ENCODE results near the gene C12orf42. TPM values are rescaled to one million over a fixed set of nuclear protein-coding genes. Genes with fewer than 3 reads are reported as not detected.

C12orf42 gene
- polyA plus RNA-seq, 3 donors from 2014 or later = 0.14 to 0.50 TPM; not detected in 1

DNA sequence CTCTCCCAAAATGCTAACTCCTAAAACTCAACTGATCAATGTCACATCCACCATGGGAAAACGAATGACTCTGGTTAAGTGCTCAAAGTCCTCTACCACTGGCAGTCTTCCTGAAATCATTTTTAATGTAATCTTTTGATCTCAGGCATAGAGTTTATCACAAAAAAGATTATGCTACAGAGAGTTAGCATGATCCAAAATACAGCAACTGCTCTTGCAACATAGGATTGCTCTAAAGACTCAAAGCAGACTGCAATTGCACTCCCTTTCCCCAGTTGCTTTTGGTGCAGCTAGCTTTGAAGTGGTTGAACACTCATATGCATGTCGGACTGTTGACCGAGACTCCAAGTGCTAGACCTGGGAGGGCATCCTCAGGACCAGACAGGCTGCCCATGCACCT, 109.3 kb downstream of the C12orf42 start:
- peaks cover 0 to 4% (median under 1%) of the 10 kb centered on the region in 6 donors for H3K9me3 Mint-ChIP-seq
- no peaks in the 10 kb centered on the region for H3K4me1 Mint-ChIP-seq
- H3K27ac Mint-ChIP-seq = no peak overlapping the region

DNA sequence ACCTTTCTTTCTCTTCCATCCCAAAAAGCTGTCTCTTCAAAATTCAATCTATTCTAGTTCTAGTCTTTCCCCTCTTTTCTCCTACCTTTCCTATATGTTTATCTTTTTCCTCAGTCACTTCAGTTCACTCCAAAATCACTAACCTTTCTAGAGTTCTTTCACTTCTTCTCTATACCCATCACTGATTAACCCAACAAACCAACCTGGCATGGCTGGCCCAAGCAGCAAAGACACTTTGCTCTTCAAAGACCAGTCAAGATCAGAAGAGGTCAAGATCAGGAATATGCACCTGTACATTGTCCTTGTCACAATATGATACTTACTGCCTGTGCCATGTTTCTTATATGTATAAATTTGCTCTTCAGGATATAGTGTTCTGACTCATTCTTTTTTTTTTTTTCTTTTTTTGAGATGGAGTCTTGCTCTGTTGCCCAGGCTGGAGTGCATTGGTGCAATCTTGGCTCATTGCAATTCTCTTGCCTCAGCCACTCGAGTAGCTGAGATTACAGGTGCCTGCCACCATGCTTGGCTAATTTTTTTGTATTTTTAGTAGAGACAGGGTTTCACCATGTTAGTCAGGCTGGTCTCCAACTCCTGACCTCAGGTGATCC, 112.9 kb downstream of the C12orf42 start:
- Mint-ChIP-seq H3K4me1 (no peaks in the 10 kb centered on the region), H3K4me3 (no peak overlapping the region), H3K27me3 (ENCODE audit: low read depth in 3 of 3) (peaks cover 0 to 3% (median 2%) of the 10 kb centered on the region in 3 donors), H3K27ac (no peak overlapping the region), H3K9me3 (peaks cover 0 to 2% (median under 1%) of the 10 kb centered on the region in 6 donors), H3K36me3 (no peaks in the 10 kb centered on the region)
- DNase-seq = no peak

More for the DNA sequence above, 109.3 kb downstream of the C12orf42 start:
- DNase-seq = no peak
- Mint-ChIP-seq H3K27me3 (ENCODE audit: low read depth in 3 of 3) (peaks cover 0 to 3% (median 2%) of the 10 kb centered on the region in 3 donors), H3K4me3 (no peak overlapping the region), H3K36me3 (peaks cover 0 to 4% (median 0%) of the 10 kb centered on the region in 3 donors)

- peaks cover 0 to 3% (median 2%) of the 10 kb centered on the region in 3 donors for H3K27me3 Mint-ChIP-seq (ENCODE audit: low read depth in 3 of 3)
- no peaks in the 10 kb centered on the region for H3K36me3 Mint-ChIP-seq
- H3K27ac Mint-ChIP-seq = no peak overlapping the region
- H3K4me3 Mint-ChIP-seq = no peak overlapping the region
- H3K9me3 Mint-ChIP-seq = peaks cover 0 to 2% (median under 1%) of the 10 kb centered on the region in 6 donors
- H3K4me1 Mint-ChIP-seq = no peaks in the 10 kb centered on the region
- no peak for DNase-seq
These were observed 113.6 kb downstream of the C12orf42 start for GRCh38 chr12:103382119-103382518.

GRCh38 chr12:103379670-103380069, 116.1 kb downstream of the C12orf42 start:
- no peak for DNase-seq
- peaks cover 0 to 4% (median 0%) of the 10 kb centered on the region in 6 donors for H3K9me3 Mint-ChIP-seq
- no peaks in the 10 kb centered on the region for H3K4me1 Mint-ChIP-seq
- no peaks in the 10 kb centered on the region for H3K36me3 Mint-ChIP-seq
- H3K4me3 Mint-ChIP-seq = no peak overlapping the region
- H3K27ac Mint-ChIP-seq = no peak overlapping the region
- H3K27me3 Mint-ChIP-seq (ENCODE audit: low read depth in 3 of 3) = no peaks in the 10 kb centered on the region

GRCh38 chr12:103373088-103373523, 122.7 kb downstream of the C12orf42 start:
- peaks cover 0 to 11% (median 4%) of the 10 kb centered on the region in 6 donors for H3K9me3 Mint-ChIP-seq
- DNase-seq = no peak
- no peak overlapping the region for H3K27ac Mint-ChIP-seq
- H3K4me1 Mint-ChIP-seq = no peaks in the 10 kb centered on the region
- H3K4me3 Mint-ChIP-seq = no peak overlapping the region
- H3K27me3 Mint-ChIP-seq (ENCODE audit: low read depth in 3 of 3) = peaks cover 0 to 1% (median 0%) of the 10 kb centered on the region in 3 donors
- H3K36me3 Mint-ChIP-seq = no peaks in the 10 kb centered on the region

DNA sequence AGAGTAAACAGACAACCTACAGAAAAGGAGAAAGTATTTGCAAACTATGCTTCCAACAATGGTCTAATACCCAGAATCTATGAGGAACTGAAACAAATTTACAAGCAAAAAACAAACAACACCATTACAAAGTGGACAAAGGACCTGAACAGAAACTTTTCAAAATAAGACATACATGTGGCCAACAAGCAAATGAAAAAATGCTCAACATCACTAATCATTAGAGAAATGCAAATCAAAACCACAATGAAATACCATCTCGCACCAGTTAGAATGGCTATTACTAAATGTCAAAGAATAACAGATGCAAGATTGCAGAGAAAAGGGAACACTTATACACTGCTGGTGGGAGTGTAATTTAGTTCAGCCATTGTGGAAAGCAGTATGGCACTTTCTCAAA, 125.8 kb downstream of the C12orf42 start:
- no peaks in the 10 kb centered on the region for H3K36me3 Mint-ChIP-seq
- no peak for DNase-seq
- peaks cover 0 to 2% (median 1%) of the 10 kb centered on the region in 3 donors for H3K27me3 Mint-ChIP-seq (ENCODE audit: low read depth in 3 of 3)
- H3K9me3 Mint-ChIP-seq = peaks cover 0 to 11% (median 5%) of the 10 kb centered on the region in 6 donors
- H3K4me3 Mint-ChIP-seq = no peak overlapping the region
- no peak overlapping the region for H3K27ac Mint-ChIP-seq
- H3K4me1 Mint-ChIP-seq = no peaks in the 10 kb centered on the region

GRCh38 chr12:103368167-103368566, 127.6 kb downstream of the C12orf42 start:
- Mint-ChIP-seq H3K27ac (no peak overlapping the region), H3K9me3 (peaks cover 4 to 21% (median 5%) of the 10 kb centered on the region in 6 donors), H3K36me3 (no peaks in the 10 kb centered on the region), H3K4me3 (no peak overlapping the region), H3K27me3 (ENCODE audit: low read depth in 3 of 3) (peaks cover 0 to 2% (median 1%) of the 10 kb centered on the region in 3 donors), H3K4me1 (no peaks in the 10 kb centered on the region)
- DNase-seq = no peak

GRCh38 chr12:103354403-103354802, 141.4 kb downstream of the C12orf42 start:
- H3K9me3 Mint-ChIP-seq = peaks cover 0 to 10% (median 3%) of the 10 kb centered on the region in 6 donors
- no peak overlapping the region for H3K4me3 Mint-ChIP-seq
- H3K36me3 Mint-ChIP-seq = no peaks in the 10 kb centered on the region
- peaks cover 0 to 3% (median 2%) of the 10 kb centered on the region in 3 donors for H3K27me3 Mint-ChIP-seq (ENCODE audit: low read depth in 3 of 3)
- H3K4me1 Mint-ChIP-seq = no peaks in the 10 kb centered on the region
- H3K27ac Mint-ChIP-seq = no peak overlapping the region
- DNase-seq = no peak

- Mint-ChIP-seq H3K9me3 (peaks cover 0 to 10% (median 3%) of the 10 kb centered on the region in 6 donors), H3K27me3 (ENCODE audit: low read depth in 3 of 3) (peaks cover 0 to 3% (median 2%) of the 10 kb centered on the region in 3 donors), H3K4me1 (peaks cover 0 to 3% of the 10 kb centered on the region in 2 donors), H3K27ac (no peak overlapping the region), H3K4me3 (no peak overlapping the region), H3K36me3 (no peaks in the 10 kb centered on the region)
- DNase-seq = no peak
These were observed 141.9 kb downstream of the C12orf42 start for GRCh38 chr12:103353913-103354312.

DNA sequence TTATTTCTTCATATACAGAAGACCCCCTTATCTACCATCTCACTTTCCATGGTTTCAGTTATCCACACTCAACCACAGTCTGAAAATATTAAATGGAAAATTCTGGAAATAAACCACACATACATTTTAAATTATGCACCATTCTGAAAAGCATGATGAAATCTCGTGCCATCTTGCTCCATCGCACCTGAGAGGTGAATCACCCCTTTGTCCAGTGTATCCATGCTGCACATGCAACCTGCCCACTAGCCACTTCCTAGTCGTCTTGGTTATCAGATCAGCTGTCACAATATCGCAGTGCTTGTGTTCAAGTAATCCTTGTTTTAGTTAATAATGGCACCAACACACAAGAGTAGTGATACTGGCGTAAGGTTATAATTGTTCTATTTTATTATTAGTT, 145.7 kb downstream of the C12orf42 start:
- H3K4me3 Mint-ChIP-seq = no peak overlapping the region
- H3K27ac Mint-ChIP-seq = no peak overlapping the region
- DNase-seq = no peak
- H3K9me3 Mint-ChIP-seq = peaks cover 0 to 8% (median 3%) of the 10 kb centered on the region in 6 donors
- H3K36me3 Mint-ChIP-seq = no peaks in the 10 kb centered on the region
- peaks cover 2 to 3% (median 2%) of the 10 kb centered on the region in 3 donors for H3K27me3 Mint-ChIP-seq (ENCODE audit: low read depth in 3 of 3)
- H3K4me1 Mint-ChIP-seq = peaks cover 0 to 3% of the 10 kb centered on the region in 2 donors

DNA sequence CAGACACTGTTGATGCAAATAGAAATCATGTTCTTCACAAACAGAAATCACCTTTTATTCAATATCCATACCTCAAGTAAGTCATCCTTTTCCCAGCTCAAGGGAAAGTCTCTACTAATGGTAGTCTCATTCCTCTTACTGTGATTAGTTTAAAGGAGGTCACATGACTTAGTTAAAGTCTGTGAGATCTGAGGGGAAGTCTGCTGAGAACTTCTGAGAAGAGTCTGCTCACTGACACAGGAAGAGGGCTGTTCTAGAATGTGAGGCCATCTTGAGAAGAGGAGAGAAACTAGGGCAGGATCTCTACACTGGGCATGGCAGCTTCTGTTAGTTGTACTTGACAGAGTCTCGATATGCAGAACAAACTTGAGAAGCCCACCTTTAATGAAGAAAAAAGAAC, 146.8 kb downstream of the C12orf42 start:
- peaks cover 2 to 3% (median 2%) of the 10 kb centered on the region in 3 donors for H3K27me3 Mint-ChIP-seq (ENCODE audit: low read depth in 3 of 3)
- DNase-seq = no peak
- H3K4me3 Mint-ChIP-seq = no peak overlapping the region
- no peaks in the 10 kb centered on the region for H3K36me3 Mint-ChIP-seq
- H3K27ac Mint-ChIP-seq = no peak overlapping the region
- peaks cover 0 to 3% of the 10 kb centered on the region in 2 donors for H3K4me1 Mint-ChIP-seq
- H3K9me3 Mint-ChIP-seq = peaks cover 0 to 6% (median 2%) of the 10 kb centered on the region in 6 donors

- Mint-ChIP-seq H3K27ac (no peak overlapping the region), H3K27me3 (ENCODE audit: low read depth in 3 of 3) (peaks cover 0 to 2% (median 2%) of the 10 kb centered on the region in 3 donors), H3K9me3 (peaks cover 3 to 6% (median 5%) of the 10 kb centered on the region in 6 donors), H3K36me3 (no peaks in the 10 kb centered on the region), H3K4me1 (no peaks in the 10 kb centered on the region), H3K4me3 (no peak overlapping the region)
- no peak for DNase-seq
These were observed 158.8 kb downstream of the C12orf42 start for GRCh38 chr12:103336940-103337339.

- DNase-seq = no peak
- H3K27ac Mint-ChIP-seq = no peak overlapping the region
- H3K36me3 Mint-ChIP-seq = no peaks in the 10 kb centered on the region
- H3K4me3 Mint-ChIP-seq = no peak overlapping the region
- peaks cover 0 to 5% (median 1%) of the 10 kb centered on the region in 6 donors for H3K9me3 Mint-ChIP-seq
- peaks cover 0 to 2% (median 0%) of the 10 kb centered on the region in 3 donors for H3K27me3 Mint-ChIP-seq (ENCODE audit: low read depth in 3 of 3)
- H3K4me1 Mint-ChIP-seq = no peaks in the 10 kb centered on the region
These were observed 161.3 kb downstream of the C12orf42 start for GRCh38 chr12:103334466-103334865.

DNA sequence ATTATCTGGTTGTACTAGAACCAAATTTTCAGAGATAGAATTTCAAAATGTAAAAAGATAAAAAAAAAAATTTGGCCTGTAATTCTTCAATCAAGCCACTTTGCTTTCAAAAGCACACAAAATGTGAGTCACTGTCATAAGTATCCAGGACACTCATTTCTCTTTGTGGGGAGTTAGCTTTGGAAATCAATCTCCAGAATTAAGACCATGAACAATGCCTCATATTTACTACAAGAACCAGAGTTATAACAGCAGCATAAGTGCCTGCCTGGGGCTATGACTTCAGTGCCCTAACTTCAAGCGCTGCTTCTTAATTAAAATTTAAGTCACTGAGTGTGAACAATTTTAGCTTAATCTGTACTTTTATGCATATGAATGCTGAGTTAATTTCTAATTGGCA, 162.1 kb downstream of the C12orf42 start:
- Mint-ChIP-seq H3K27me3 (ENCODE audit: low read depth in 3 of 3) (peaks cover 0 to 2% (median 1%) of the 10 kb centered on the region in 3 donors), H3K27ac (no peak overlapping the region), H3K9me3 (peaks cover 0 to 4% (median under 1%) of the 10 kb centered on the region in 6 donors), H3K4me3 (no peak overlapping the region), H3K36me3 (no peaks in the 10 kb centered on the region), H3K4me1 (no peaks in the 10 kb centered on the region)
- no peak for DNase-seq
